Midbrain (tissue), 1 donor: Measurements from ENCODE around the gene MPHOSPH9.

Source experiments
- DNase-seq: peaks from one replicate; lab custom pipeline; 2025; lab: John Stamatoyannopoulos, UW

MPHOSPH9 gene

DNA sequence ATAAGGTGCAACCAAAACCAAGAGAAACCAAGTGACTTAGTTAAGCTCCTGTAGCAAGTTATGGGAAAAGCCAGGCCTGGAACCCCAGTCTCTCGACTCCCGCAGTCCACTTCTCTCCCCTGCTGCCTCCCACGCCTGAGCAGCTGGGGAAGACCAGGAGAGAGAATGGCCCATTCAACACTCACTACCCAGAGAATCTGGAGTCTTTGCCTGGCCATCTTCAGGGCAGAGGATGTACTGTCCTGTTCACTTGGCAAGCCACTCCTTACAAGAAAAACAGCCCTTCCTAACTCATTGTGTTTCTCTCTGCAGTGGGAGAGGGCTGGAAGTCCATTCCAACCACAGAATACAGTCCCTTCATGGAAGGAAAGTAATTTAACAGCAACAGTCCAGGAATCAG lies 83.9 kb downstream of the MPHOSPH9 start:
- no peak for DNase-seq

DNA sequence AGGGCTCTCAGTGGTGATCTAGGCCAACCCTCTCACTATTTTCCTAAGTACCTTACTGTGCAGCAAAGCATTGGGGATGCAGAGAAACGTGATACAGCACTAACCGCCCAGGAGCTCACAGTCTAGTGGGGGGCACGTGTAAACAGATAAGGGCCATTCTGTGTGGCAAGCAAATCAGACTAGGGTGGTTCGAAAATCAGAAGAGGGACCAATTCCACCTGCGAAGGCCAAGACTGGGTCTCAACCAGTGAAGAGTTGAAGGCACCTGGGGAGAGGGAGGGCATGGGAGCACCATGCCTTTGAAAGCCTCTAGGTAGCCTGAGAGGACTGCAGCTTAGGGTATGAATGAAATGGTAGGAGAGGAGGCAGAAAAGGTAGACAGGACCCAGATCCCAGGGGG lies 84.3 kb downstream of the MPHOSPH9 start:
- DNase-seq, result no peak

DNA sequence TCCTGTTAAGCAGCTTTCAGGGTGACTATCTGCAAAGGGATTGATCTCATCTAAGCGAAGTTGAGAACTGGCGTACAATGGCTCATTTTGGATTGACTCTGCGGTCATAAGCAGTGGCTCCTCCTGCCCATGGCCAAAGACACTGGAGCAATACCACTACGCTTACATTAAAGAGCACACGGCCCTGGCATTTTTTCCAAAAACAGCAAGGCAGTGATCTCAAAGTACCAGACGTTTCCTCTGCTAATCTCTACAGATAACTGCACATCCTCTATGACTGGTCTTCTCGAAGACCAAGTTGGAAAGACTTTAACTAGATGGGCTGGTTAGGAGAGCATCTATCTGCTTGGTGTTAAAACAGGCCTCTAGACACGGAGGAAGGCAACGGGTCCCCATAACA lies 84.7 kb downstream of the MPHOSPH9 start:
- DNase-seq, result no peak

DNA sequence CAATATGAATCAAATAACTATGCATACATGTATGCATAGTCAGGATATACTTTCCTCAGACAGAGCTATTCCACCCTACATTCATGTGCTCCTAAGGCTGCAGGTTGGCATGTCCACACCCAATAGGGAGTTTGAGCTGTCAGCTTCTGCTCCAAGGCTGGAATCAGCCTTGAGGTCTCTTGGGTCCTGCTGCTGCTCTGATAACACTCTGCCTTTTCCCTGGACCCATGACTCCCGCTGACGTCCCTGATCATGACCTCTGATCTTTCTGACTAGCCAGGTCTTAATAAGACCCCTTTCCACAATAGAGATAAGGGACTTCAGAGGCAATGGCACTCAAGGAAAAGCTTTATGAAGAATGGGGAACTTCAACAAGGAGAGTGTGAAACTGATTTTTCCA lies 87.7 kb downstream of the MPHOSPH9 start:
- DNase-seq, result no peak

DNA sequence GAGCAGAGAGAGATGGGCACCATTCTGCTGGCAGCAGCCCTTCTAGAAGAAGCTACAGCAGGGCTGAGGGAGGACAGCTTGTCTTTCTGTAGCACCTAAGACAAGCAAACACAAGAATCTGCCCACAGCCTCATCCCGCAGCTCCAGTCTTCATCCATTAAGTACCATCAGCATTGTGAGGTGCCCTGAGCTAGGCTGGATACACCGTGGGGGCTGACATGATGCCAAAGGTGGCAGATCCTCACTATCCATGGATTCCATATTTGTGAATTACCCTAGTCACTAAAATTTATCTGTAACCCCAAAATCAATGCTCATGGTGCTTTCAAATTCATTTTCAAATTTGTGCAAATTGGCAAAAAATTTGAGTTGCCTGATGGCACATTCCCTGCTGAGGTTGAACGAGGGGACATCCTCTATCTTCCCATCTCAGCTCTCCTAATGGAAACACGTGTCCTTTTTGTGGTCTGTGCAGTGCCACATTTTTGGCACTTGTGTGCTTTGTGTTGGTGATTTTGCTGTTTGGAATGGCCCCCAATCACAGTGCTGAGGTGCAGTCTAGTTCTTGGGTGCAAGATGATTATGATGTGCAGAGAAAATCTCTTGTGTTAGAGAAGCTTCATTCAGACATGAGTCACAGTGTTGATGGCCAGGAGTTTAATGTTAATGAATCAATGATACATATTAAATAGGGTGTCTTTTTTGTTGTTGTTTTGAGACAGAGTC lies 89.0 kb downstream of the MPHOSPH9 start:
- DNase-seq, result no peak

GRCh38 chr12:123142921-123143735 lies 89.8 kb downstream of the MPHOSPH9 start:
- no peak for DNase-seq

GRCh38 chr12:123142518-123142840 lies 90.5 kb downstream of the MPHOSPH9 start:
- no peak for DNase-seq

DNA sequence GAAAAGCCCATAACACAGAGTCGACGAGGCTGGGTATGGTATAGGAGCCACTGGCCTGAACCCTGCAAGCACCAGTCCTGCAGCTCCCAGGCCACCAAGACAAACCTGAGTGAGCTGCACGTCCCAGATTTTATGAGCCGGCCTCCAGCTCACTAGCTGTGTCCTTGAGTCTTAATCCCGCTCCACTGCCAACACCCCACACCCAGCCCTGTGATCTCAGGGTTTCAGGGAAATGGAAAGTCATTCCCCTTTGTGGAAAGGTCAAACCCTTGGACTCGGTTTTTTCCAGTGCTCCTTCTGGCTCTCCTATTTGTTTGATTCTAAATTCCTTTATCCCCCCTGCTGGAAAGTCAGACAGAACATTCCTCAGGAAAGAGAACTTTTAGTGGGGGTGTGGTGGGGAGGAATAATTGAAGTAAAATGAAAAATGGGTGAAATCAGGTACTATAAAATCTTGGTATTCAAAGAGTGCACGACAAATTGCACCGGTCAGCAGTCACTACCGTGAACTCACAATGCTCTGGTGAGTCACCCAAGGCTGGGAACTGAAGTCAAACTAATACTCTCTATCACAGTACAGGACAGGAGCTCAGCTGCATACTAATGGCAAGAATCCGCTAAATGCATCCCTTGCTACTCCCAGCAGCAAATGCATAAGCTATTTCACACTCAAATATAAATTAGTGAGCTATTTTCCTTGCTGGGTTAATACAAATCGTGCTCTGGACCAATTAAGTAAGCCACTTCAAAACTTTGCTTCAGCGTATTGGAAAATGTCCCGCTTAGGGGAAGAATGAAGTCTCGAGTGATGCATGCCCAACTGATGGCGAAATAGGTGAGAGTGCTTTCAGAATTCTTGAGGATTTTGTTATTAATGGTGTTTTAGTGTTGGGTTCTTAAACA lies 91.1 kb downstream of the MPHOSPH9 start:
- no peak for DNase-seq

GRCh38 chr12:123140676-123141614 lies 92.0 kb downstream of the MPHOSPH9 start:
- no peak for DNase-seq

DNA sequence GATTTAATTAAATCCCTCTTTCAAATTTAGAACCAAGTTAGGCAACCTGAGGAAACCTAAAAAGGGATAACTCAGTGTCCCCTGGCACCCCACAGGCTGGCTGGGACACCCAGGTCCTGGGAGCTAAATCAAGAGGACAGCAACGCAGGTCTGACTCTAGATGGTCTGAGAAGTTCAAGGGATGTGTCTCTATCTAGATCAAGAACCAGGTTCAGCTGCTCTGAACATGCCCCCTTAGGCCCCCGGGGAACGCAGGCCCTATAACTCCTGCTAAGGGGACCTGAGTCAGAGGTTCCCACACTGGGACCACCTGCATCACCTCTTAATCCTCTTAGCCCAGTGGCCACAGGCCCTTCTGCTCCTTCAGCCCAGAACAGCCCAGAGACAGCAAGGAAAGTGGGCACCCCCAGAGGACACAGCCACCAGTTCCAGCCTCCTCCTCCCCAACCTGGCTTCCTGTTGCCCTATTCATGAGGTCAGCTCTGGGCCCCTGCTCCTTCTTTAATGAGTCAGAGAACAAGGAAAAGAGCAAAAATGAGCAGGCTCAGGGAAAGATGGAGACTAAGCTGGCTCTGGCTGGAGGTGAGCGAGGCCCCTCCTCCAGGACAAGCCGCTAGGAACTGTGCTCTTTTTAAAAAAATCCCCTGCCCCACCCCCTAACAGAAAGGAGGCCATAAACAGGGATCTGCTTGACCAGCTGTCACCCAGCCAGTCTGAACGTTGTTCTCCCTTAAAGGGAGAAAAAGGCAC lies 92.8 kb downstream of the MPHOSPH9 start:
- no peak for DNase-seq

DNA sequence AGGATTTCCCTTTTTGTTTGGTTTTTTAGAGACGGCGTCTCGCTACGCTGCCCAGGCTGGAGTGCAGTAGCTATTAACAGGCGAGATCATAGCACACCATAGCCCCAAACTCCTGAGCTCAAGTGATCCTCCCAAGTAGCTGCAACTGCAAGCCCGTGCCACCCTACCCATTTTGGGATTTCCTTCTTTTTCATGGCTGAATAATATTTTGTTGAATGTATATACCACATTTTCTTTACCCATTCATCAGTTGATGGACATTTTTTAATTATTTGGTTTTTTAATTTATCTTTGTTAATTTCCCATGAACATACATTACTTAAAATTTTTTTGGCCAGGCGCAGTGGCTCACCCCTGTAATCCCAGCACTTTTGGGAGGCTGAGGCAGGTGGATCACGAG lies 97.3 kb downstream of the MPHOSPH9 start:
- no peak for DNase-seq

DNA sequence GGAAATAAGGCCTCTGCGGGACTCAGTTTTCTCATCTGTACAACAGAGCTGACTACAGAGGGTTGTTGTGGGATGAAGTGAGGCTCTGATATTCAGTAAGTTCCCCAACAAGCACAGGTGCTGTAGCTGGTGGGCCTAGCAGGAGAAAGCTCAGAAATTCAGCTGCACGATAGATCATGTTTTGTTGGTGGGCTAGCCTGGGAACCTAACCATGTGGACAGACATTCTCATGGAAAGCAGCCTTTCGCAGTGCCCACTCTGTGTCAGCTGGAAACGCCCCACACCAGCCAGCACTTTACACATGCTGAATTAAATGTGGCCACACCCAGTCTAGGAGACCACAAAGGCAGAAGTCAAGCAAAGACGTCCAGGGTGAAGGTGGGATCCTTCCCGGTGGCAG lies 98.1 kb downstream of the MPHOSPH9 start:
- no peak for DNase-seq

DNA sequence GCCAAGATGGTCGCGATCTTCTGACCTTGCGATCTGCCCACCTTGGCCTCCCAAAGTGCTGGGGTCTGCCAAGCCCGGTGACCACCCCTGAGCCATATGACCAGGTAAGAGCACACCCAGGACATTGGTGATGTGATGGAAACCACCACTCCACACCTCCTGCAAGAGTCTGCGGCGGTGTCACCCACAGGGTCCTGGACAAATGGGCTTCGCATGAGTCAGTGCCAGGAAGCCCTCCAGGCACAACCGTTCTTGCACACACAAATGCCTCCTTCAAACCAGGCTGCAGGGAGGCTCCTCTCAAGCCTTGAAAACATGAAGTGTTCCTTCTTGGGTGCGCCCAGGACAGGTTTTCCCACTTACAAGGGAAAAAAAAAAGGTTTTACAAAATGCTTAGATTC lies 98.7 kb downstream of the MPHOSPH9 start:
- DNase-seq, result no peak

DNA sequence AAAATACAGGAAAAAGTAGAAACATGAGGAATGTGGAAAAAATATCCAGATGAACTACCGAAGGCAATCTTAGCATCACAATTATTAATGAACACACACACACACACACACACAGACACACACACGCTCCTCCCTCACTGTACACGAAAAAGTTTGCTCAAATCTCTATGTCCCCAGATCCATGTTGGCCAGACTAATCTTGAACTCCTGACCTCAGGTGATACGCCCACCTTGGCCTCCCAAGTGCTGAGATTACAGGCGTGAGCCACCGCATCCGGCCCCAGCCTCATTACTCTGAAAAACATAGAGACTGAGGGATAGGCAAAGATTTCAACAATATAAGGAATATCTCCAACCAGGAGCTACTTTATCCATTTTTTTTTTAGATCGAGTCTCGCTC lies 99.2 kb downstream of the MPHOSPH9 start:
- no peak for DNase-seq

- DNase-seq, result no peak
These were observed 99.9 kb downstream of the MPHOSPH9 start for GRCh38 chr12:123132951-123133619.

- no peak for DNase-seq
These were observed 101.0 kb downstream of the MPHOSPH9 start for GRCh38 chr12:123131879-123132402.

- DNase-seq, result no peak
These were observed 101.6 kb downstream of the MPHOSPH9 start for GRCh38 chr12:123131291-123131832.

GRCh38 chr12:123129621-123130020 lies 103.3 kb downstream of the MPHOSPH9 start:
- DNase-seq, result no peak

- DNase-seq, result no peak
These were observed 105.8 kb downstream of the MPHOSPH9 start for GRCh38 chr12:123127182-123127495.
